Measurements from ENCODE around the gene ATP2B2.

- TF ChIP-seq POLR2A (IDR thresholded peaks at IDR 0.05) (no peak), POLR2AphosphoS5 (IDR thresholded peaks at IDR 0.05) (no peak), EP300 (IDR thresholded peaks at IDR 0.05; ENCODE audit: low read depth) (no peak)
Observed at GRCh38 chr3:10361375-10361774, 144.0 kb downstream of the ATP2B2 start.

Measured in transverse colon (tissue), 3 donors.